NT2/D1 (cell line): ENCODE results near the gene RERE.

Experiments used
- DNase-seq: peaks from one replicate; pipeline ENCODE4 v3.0.0-alpha.2; 2011; ENCODE audit warnings: low read depth, low spot score
- H3K27me3 ChIP-seq: 2 replicates; pipeline ENCODE4 v1.6.0; 2011; ENCODE audit warnings: mild to moderate bottlenecking; ENCODE audit not compliant: insufficient read length, insufficient read depth
- H3K36me3 ChIP-seq: 2 replicates; pipeline ENCODE4 v1.6.1; 2011; ENCODE audit warnings: mild to moderate bottlenecking, low read length, mixed read lengths; ENCODE audit not compliant: insufficient read depth, insufficient read length
- H3K4me1 ChIP-seq: 2 replicates; pipeline ENCODE4 v1.5.1; 2011; ENCODE audit not compliant: insufficient read depth, insufficient read length
- H3K4me3 ChIP-seq: 2 replicates; pipeline ENCODE4 v1.5.1; 2011; ENCODE audit warnings: low read depth; ENCODE audit not compliant: insufficient read length
- H3K9ac ChIP-seq: 2 replicates; pipeline ENCODE4 v1.6.0; 2011; ENCODE audit warnings: low read depth; ENCODE audit not compliant: insufficient read length
- H3K9me3 ChIP-seq: 2 replicates; pipeline ENCODE4 v1.5.1; 2011; ENCODE audit warnings: mild to moderate bottlenecking, low read length; ENCODE audit not compliant: insufficient read depth
- SUZ12 ChIP-seq: IDR thresholded peaks from 2 replicates; pipeline ENCODE4 v1.6.1; 2011; ENCODE audit not compliant: insufficient read length, insufficient read depth; ENCODE audit errors: extremely low read depth
- YY1 ChIP-seq: IDR thresholded peaks from 2 replicates; pipeline ENCODE4 v1.6.1; 2011; ENCODE audit not compliant: insufficient read length, insufficient read depth
- ZNF274 ChIP-seq: IDR thresholded peaks from 2 replicates; pipeline ENCODE4 v1.6.1; 2011; ENCODE audit warnings: mild to moderate bottlenecking, low read depth, low read length

Gene RERE

GRCh38 chr1:8661185-8662110 lies 156.0 kb downstream of the RERE start:
- Histone ChIP-seq H3K9ac (no peak overlapping the region), H3K36me3 (no peaks in the 10 kb centered on the region), H3K9me3 (no peaks in the 10 kb centered on the region), H3K4me3 (no peak overlapping the region), H3K4me1 (no peaks in the 10 kb centered on the region), H3K27me3 (no peaks in the 10 kb centered on the region)
- no peak for TF ChIP-seq SUZ12
- DNase-seq: no peak

- H3K4me3 ChIP-seq: no peak overlapping the region
- no peak for DNase-seq
- H3K9me3 ChIP-seq: no peaks in the 10 kb centered on the region
- no peaks in the 10 kb centered on the region for H3K4me1 ChIP-seq
- H3K36me3 ChIP-seq: no peaks in the 10 kb centered on the region
- TF ChIP-seq ZNF274 (no peak), YY1 (no peak), SUZ12 (no peak)
- no peak overlapping the region for H3K9ac ChIP-seq
- H3K27me3 ChIP-seq: no peaks in the 10 kb centered on the region
Measured at GRCh38 chr1:8660411-8660828, 157.0 kb downstream of the RERE start.

- no peaks in the 10 kb centered on the region for H3K27me3 ChIP-seq
- H3K36me3 ChIP-seq: no peaks in the 10 kb centered on the region
- H3K9me3 ChIP-seq: no peaks in the 10 kb centered on the region
- no peaks in the 10 kb centered on the region for H3K4me1 ChIP-seq
- H3K9ac ChIP-seq: no peak overlapping the region
- TF ChIP-seq ZNF274 (no peak), SUZ12 (no peak), YY1 (no peak)
- no peak overlapping the region for H3K4me3 ChIP-seq
- no peak for DNase-seq
Measured at GRCh38 chr1:8659593-8659992, 157.8 kb downstream of the RERE start.

GRCh38 chr1:8653878-8654277 lies 163.6 kb downstream of the RERE start:
- Histone ChIP-seq H3K36me3 (peaks cover 3% of the 10 kb centered on the region), H3K9ac (no peak overlapping the region), H3K9me3 (no peaks in the 10 kb centered on the region), H3K4me1 (no peaks in the 10 kb centered on the region), H3K27me3 (no peaks in the 10 kb centered on the region), H3K4me3 (no peak overlapping the region)
- DNase-seq: no peak
- TF ChIP-seq SUZ12: no peak
- TF ChIP-seq ZNF274: no peak
- no peak for TF ChIP-seq YY1

- peaks cover 7% of the 10 kb centered on the region for H3K36me3 ChIP-seq
- no peaks in the 10 kb centered on the region for H3K4me1 ChIP-seq
- no peaks in the 10 kb centered on the region for H3K27me3 ChIP-seq
- DNase-seq: no peak
- TF ChIP-seq SUZ12: no peak
- TF ChIP-seq YY1: no peak
- TF ChIP-seq ZNF274: no peak
- H3K9me3 ChIP-seq: no peaks in the 10 kb centered on the region
- H3K9ac ChIP-seq: no peak overlapping the region
- no peak overlapping the region for H3K4me3 ChIP-seq
Measured at GRCh38 chr1:8652467-8653046, 164.9 kb downstream of the RERE start.

GRCh38 chr1:8651962-8652361 lies 165.5 kb downstream of the RERE start:
- Histone ChIP-seq H3K4me1 (no peaks in the 10 kb centered on the region), H3K9ac (no peak overlapping the region)

GRCh38 chr1:8651236-8651890 lies 166.1 kb downstream of the RERE start:
- Histone ChIP-seq H3K36me3 (peaks cover 11% of the 10 kb centered on the region), H3K9me3 (no peaks in the 10 kb centered on the region), H3K4me1 (no peaks in the 10 kb centered on the region), H3K27me3 (no peaks in the 10 kb centered on the region), H3K4me3 (no peak overlapping the region), H3K9ac (no peak overlapping the region)
- TF ChIP-seq SUZ12 (no peak), ZNF274 (no peak), YY1 (no peak)
- DNase-seq: no peak

More at GRCh38 chr1:8651962-8652361, 165.5 kb downstream of the RERE start:
- no peak overlapping the region for H3K4me3 ChIP-seq
- H3K9me3 ChIP-seq: no peaks in the 10 kb centered on the region
- TF ChIP-seq ZNF274 (no peak), YY1 (no peak), SUZ12 (no peak)
- no peaks in the 10 kb centered on the region for H3K27me3 ChIP-seq
- H3K36me3 ChIP-seq: peaks cover 7% of the 10 kb centered on the region
- no peak for DNase-seq
